ENCODE measurements around the gene PDHX. TPM values are rescaled to one million over a fixed set of nuclear protein-coding genes. Genes with fewer than 3 reads are reported as not detected.
"Not testable (repeated sequence)": the region's sequence is repeated elsewhere in the genome, so short reads cannot be mapped to it uniquely, and the experiment has no call there.

The PDHX gene
- polyA plus RNA-seq (ENCODE audit: insufficient read length in 10 of 10): 10 to 100 TPM; 21.7 to 31.0 (median 27.2) TPM
- long read RNA-seq, donor 1, partial matches to known transcripts: 26 of 53 reads
- long read RNA-seq, donor 1, other reads (novel, unspliced or antisense): 26 of 53 reads
- long read RNA-seq, donor 2, partial matches to known transcripts: 24 of 28 reads
- long read RNA-seq, donor 2, other reads (novel, unspliced or antisense): 0 of 28 reads
- long read RNA-seq, donor 3: 0 reads
- long read RNA-seq, donor 4, partial matches to known transcripts: 11 of 31 reads
- long read RNA-seq, donor 4, other reads (novel, unspliced or antisense): 18 of 31 reads
- long read RNA-seq, donor 5, partial matches to known transcripts: 6 of 9 reads
- long read RNA-seq, donor 5, other reads (novel, unspliced or antisense): 0 of 9 reads
- long read RNA-seq, donor 6, partial matches to known transcripts: 33 of 82 reads
- long read RNA-seq, donor 6, other reads (novel, unspliced or antisense): 44 of 82 reads
- long read RNA-seq, donor 7, transcript PDHX-201 (11 exons, 2,389 nt): major isoform, 6 of 11 reads
- long read RNA-seq, donor 7, partial matches to known transcripts: 5 of 11 reads
- long read RNA-seq, donor 7, other reads (novel, unspliced or antisense): 0 of 11 reads
- long read RNA-seq, donor 8: 0 reads
- long read RNA-seq, donor 9, partial matches to known transcripts: 0 of 1 reads
- long read RNA-seq, donor 9, other reads (novel, unspliced or antisense): 0 of 1 reads

DNA sequence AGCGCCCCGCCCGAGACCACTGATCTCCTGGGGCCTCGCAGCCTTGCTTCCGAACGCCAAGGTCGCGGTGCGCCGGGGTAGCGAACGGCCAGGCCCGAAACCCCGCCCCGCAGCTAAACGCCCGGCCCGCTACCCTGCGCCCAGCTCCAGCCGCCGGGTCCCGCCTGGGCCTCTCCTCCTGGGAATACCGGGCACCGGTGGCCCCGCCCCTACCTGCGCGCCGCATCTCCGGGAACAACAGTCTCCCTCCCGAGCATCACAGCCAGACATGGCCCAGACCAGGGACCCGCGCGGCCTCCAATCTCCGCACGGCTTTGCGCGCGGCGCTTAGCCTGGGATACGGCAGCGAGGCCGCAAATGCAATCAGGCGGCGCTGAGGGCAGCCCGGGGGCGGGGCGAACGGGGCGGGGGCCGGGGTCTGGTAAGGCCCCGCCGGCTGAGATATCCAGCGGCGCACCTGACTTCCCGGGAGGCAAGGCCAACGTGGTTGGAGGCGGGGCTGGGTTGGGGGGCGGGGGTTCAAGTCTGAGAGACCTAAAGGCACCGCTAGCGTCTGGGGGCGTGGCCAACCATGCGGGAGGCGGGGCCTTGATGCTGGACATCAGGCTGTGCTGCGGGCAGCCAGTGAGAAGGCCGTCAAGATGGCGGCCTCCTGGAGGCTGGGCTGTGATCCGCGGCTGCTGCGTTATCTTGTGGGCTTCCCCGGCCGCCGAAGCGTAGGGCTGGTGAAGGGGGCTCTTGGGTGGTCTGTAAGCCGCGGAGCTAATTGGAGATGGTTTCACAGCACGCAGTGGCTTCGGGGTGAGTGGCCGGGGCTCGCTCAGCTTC is at the start of gene PDHX, which contains the start of gene APIP:
Gene PDHX (plus strand): TSS at position 604 of the 828 bp plus-strand sequence. CDS start 38 bp downstream, at position 642.
Gene APIP (minus strand): TSS at position 365 of the 828 bp plus-strand sequence. CDS start 95 bp downstream, at position 270.
- DNase-seq: peak; percentile 98 to 99 (median 99)

DNA sequence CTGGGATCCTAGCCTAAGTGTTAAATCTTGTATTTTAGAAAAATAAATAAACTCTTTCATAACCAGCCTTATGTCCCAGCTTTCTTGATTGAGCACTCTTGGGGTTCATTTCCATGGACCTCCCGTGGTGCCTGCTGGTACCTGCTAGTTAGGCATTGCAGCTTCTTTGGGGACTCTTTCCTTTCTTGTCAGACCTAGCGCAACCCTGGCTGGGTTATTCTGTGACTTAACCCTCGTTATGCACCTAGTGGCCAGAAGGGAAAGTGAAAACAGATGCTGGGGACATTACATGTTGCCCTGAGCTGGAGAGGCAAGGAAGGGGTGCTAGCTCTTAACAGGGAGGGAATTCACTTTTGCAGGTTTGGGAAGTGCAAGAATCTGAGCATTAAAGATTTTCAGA is 47.0 kb upstream of the PDHX start:
- no peak for DNase-seq

DNA sequence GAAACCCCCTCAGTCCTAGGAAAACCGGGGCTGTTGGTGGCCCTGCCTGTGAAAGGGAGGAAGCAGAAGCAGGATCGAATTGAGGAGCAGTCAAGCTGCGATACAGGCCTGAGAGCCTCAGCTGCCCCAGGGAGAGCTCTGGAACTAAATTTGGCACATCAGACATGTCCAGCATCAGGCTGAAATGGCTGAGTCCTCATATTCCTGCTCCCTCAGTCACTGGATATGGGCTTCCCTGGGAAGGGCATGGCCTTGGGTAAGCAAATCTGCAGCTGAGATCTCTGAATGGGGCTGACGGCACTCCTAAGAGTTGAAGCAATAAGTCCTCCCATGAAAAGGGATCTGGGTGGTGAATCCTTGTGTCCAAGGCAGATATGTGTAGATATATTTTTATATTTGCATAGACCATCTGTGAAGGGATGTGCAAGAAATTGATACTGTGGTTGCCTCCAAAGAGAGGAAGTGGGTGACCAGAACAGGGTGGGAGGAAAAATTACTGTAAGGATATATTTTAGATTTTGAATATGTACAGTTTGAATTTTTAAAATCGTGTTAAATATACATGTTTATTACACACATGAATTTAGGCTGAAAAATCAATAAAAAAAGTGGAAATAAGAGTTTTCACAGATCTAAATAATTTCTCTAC is 45.7 kb upstream of the PDHX start:
- DNase-seq: peak in 1 of 3 donors; percentile 11

DNA sequence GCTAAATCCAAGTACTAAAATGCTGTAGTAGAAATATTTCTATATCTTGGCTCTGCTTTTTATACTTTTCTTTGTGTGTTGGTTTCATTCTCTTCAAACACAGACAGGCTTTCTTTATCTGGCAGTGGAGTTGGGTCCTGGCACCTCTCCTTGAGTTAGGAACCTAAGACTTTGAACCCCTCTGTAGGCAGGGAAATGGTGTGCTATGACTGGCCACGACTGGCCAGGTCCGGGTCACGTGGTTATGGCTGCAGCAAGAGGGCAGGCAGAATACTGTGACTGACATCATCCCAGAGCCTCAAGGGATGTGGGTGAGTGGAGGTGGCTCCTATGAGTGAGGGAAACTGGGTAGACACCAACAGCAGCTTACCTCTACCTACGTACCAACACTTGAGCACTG is 42.2 kb upstream of the PDHX start:
- DNase-seq: no peak

DNA sequence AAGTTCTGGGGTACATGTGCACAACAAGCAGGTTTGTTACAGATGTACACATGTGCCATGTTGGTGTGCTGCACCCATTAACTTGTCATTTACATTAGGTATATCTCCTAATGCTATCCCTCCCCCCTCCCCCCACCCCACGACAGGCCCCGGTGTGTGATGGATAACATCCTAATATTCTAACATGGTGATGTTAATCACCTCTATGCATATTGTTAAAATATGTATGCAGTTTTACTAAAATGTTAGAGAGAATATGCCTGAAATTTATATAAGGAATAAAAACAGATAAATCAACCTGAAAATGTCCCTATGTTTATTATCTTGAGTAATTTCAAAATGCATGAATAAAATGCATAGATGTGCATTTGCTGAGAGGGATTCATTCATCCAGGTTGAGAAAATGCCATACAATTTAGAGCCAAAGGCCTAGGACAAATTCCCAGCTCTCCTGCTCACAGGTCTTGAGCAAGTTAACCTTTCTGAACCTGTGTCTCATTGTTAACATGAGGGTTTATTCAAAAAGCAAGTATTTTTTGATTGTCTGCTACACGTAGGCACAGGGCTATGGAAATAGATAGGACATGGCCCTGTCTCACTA is 38.9 kb upstream of the PDHX start:
- DNase-seq: no peak

DNA sequence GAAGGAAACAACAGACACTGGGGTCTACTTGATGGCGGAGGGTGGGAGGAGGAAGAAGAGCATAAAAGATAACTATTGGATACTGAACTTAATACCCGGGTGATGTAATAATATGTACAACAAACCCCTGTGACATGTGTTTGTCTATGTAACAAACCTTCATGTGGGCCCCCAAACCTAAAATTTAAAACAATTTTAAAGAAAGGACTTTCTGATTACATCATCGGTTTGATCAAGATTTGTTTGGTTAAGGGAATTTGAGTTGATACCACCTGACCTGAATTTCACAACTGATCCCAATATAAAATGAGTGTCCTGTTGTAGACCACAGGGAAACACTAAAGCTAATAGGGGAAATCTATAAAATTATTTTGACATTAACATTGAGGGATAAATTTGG is 34.5 kb upstream of the PDHX start:
- DNase-seq: no peak

DNA sequence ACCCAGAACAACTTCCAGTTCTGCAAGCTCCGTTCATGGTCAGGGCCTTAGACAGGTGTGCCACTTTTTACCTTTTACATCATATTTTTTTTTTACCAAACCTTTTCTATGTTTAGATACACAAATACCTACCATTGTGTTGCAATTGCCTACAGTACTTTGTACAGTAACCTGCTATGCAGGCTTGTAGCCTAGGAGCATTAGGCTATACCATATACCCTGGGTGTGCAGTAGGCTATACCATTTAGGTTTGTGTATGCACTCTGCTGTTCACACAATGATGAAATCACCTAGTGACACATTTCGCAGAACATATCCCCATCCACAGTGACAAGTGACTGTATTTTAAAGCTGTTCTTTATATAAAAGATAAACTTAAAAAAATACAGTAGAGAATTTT is 29.8 kb upstream of the PDHX start:
- no peak for DNase-seq

DNA sequence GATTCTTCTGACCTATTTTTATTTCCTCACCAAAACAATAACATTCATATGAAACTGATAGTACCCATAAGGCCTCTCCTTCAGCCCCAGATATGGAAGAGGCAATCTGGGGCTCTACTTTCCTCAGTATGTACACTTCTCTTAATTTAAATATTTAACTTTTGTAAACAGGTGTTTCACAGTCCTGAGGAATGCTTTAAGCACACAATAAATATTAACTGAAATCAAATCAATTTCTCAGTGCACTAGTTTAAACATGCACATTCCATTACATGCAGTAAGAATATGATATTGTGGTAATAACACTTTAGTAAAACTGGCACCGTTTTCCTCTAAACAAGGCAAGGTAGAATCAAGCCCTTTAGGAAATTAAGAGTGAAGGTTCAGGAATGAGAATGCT is 29.2 kb upstream of the PDHX start:
- DNase-seq: no peak

DNA sequence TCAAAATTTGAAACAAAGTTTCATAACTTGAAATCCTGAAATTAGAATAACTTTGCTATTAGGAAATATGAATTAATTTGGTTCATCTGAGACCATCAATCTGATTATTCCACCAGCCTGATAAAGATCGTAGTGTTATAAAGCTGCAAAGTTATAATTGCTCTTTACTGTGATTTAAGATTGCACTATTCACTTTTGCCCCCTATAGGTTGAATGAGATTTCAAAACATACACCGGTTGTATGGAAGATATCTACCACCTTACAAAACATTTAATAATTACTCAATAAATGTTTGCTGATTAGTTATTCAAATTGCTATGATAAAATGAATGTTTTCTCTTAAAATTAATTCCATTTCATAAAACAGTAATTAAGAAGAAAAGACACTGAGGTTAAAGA is 26.3 kb upstream of the PDHX start:
- no peak for DNase-seq

DNA sequence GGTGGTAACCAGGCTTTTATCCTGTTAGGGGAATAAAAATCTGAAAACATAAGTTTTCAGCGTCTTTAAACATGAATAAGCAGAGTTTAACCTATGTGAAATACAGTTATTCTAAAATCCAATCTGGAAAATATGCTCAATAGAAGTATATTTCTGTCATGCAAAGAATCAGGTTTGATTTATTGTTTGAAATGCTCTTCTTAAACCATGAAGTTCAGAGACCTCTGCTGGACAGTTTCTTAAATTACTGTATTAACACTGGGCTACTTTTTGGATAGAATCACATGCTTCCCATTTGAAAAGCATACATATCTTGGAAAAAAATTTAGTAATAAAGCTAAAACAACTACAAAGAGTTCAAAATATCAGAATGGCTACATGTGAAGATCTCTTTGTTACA is 25.6 kb upstream of the PDHX start:
- DNase-seq: peak; percentile 11 to 43 (median 24)

DNA sequence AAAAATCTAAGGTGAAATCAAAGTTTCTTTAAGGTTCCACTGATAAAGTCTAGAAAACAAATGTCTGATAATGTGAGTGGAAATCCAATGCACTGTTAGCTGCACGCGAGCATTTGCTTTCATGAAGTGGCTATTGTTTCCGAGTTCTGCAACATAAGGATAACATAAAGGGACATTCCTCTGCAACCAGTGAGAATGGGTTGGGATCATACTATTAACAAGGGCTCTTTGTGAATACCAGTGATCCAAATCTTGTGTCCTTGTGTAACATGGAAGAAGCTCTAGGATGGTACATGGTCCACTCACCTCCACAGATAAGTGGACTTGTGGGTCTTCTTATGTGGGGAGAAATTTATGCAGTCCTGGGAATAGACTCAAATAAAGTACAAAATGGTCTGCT is 24.8 kb upstream of the PDHX start:
- no peak for DNase-seq

DNA sequence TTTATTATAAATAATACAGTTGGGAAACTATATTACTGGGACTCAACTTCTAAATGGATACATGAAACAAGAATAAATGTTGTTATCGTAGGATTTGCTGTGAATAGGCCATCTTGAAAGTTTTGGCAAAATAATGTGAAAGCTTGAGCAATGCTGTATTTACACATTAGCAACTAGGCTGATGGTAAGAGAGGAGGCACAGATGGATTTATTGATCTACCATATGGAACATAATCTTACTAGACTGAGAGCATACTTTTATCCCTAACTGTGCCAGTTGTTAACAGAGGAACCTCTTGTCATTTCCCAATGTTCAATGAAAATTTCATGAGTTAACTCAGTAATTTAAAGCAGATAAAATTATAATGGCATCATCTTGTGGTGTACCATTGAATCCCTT is 23.0 kb upstream of the PDHX start:
- DNase-seq: no peak

DNA sequence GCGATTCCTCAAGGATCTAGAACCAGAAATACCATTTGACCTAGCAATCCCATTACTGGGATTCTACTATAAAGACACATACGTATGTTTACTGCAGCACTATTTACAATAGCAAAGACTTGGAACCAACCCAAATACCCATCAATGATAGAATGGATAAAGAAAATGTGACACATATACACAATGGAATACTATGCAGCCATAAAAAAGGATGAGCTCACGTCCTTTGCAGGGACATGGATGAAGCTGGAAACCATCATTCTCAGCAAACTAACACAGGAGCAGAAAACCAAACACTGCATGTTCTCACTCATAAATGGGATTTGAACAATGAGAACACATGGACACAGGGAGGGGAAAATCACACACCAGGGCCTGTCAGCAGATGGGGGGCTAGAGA is 20.2 kb upstream of the PDHX start:
- not testable (repeated sequence) for DNase-seq

DNA sequence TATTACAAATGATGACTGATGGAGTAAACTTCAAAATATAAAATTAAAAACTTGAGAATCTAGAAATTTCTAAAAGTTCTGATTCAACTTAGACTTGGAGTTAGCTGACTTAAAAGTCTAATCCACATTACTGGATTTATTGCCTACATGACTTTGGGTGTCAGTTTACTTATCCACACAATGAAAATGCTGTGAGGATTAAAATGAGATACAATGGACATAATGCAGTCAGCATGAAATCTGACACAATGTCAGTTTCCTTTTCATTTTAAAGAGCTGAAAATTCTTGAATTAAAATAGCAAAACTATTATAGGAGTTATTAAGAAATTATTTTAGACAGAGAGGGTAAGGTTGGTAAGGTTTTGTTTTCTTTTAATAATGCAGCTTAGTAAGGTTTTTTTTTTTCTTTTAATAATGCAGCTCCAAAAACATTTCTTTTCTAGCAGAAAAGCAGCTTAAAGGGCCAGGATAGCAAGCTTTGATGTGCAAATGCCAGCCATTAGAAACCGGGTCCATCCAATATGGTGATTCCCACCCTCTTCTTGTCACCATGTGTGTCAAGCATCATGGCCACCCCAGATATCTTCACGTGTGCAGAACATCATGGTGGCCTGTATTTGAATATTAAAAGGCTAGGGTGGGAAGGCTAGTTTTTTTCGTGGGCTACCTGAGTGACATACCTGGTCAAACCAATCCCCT is 19.1 kb upstream of the PDHX start:
- DNase-seq: no peak

DNA sequence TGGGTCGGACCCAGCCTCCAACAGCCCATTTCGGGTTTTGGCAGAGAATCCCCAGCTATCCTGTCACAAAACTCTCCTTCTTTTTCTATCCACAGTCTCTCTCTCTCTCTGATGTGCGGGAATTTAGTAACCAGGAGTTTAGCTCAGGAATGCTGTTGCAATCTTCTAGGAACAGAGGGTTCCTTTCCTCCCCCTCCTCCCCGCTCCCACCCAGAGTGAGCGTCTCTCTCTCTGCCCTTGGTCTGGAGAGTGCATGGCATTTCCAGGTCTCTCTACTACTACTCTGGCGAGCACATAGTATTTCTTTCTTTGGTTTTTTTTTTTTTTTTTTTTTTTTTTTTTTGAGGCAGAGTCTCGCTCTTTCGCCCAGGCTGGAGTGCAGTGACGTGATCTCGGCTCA is 17.9 kb upstream of the PDHX start:
- no peak for DNase-seq

DNA sequence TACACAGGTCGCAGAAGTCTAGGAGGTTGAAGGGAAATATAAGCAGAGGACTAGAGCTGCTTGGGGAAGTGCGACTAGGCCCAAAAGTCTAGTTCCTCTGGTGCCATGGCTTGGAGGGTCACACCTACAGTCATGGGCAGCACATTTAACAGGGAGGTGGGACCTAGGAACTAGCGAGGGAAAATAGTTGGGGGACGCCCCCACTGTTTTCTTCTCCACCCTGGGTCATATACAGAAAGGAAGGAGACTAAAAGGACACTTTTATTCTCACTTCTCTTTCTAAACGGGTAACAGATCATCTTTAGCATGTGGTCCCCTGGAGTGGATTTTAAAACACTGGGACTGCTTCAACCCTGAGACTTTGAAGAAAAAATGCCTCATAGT is 16.8 kb upstream of the PDHX start:
- DNase-seq: peak in 1 of 3 donors; percentile 21

DNA sequence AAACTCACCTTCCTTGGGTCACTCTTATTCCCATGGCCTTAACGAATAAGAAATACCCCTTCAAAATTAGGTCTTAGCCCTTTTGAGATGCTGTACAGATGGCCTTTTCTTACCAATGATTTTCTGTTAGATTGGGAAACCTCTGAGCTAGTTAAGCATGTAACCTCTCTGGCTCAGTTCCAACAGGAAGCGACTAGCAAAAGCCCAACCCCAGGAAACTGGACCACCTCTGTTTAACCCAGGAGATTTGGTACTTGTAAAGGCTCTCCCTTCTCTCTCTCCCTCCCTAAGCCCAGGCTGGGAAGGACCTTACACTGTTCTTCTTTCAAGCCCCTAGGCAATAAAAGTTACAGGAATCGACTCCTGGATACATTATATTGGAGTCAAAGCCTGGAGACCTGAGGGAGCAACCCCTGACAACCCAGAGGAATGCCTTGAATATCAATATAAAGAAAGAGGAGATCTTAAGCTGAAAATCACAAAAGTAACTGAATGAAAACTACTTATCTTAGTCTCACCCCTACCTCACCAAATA is 11.9 kb upstream of the PDHX start:
- DNase-seq: no peak

DNA sequence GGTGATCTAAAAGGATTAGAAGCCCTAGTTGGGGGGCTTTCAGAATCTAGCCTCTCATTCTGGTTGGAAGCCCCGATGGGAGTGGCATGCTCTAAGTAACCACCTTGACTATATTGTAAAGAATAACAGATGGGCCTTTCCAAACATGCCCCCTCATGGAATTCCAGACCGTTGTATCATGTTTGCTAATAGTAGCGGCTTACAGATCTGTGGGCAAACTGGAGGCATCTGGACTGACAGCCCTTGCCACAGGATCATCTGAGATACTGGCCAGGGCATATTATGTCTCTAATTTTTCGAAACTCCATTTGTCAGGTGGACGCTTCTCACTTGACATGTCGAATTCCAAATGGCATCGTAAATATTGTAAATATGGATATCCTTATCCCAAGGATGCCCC is 10.8 kb upstream of the PDHX start:
- no peak for DNase-seq

DNA sequence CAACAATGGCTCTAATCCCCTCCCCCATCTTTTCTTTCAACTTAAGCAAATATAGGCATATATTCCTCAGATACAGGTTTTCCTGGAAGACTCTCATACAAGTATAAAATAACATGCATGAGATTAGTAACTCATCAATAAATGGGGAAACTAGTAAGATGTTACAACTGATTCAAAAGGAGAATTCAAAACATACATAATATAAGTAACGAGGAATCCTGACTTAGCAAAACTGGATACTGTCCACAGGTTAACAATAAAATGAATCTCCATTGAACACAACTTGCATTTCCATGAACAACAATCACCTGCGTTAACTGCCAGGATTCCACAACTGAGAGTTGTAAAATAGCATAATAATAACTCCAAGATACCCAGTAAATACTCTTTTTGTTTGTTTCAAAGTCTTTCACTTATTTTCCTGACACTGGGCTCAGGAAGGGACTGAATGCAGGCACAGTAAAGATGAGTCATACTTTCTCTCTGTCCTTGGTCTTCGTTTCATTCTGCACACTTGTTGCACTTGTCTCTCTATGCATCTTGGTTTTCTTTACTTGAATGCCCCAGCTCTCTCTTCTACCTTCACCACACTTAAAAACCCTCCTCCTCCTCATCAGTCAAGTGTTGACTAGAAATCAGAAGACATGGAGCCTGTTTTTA is 8.4 kb upstream of the PDHX start:
- DNase-seq: no peak

DNA sequence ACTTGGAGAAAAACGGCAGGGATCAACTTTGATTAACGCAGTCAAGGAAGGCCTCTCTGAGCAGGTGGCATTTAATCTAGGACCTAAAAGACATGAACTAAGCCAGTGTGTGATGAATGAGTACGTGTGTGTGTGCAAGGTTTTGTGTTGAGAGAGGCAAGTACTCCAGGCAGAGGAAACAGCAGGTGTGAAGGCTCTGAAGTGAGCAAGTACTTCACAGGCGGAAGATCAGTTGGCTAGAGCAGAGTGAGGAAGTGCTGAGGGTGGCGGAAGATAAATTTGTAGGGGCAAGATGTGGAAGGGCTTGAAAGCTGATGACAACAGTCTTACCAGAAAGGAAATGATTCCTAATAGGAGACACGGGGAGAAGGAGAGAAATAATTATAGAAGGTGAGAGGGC is 7.0 kb upstream of the PDHX start:
- no peak for DNase-seq
